Adrenal gland (tissue), 12 donors: ENCODE measurements around the gene SYTL3. TPM values are rescaled to one million over a fixed set of nuclear protein-coding genes. Genes with fewer than 3 reads are reported as not detected.
A peak's percentile ranks its signal among the peaks of the same experiment; 100 is the strongest.

Experiments
- DNase-seq, 7 donors: peaks; one replicate each; pipeline ENCODE4 v3.0.0-alpha.2; 2019 to 2020
- H3K27ac ChIP-seq, 5 donors: fragments of 200-600 bp; sonication (generic) in 4 of 5; 1 replicate in 3 of 5; 2 replicates in 2 of 5; pipeline versions ENCODE4 v1.5.1 to v1.8.0; 2016 to 2020; ENCODE audit warnings: mild to moderate bottlenecking in 1 of 5
- H3K27me3 ChIP-seq: fragments of 200-600 bp; 2 replicates; pipeline ENCODE4 v1.8.0; 2021
- H3K36me3 ChIP-seq, 2 donors: fragments of 200-600 bp; replicated peaks in 1 of 2; 1 replicate in 1 of 2; 2 replicates in 1 of 2; pipeline versions ENCODE4 v1.5.1 to v1.8.0; 2018 to 2022
- H3K4me1 ChIP-seq, 2 donors: fragments of 200-600 bp; replicated peaks in 1 of 2; 1 replicate in 1 of 2; 2 replicates in 1 of 2; pipeline versions ENCODE4 v1.5.1 to v1.8.0; 2018 to 2021
- H3K4me3 ChIP-seq, 4 donors: fragments of 200-600 bp; sonication (generic) in 3 of 4; one replicate each; pipeline ENCODE4 v1.5.1; 2016 to 2018
- H3K9me3 ChIP-seq, 3 donors: fragments of 200-600 bp; sonication (generic) in 1 of 3; replicated peaks in 1 of 3; 1 replicate in 2 of 3; 2 replicates in 1 of 3; pipeline versions ENCODE4 v1.5.1 to v1.8.0; 2016 to 2021
- POLR2A ChIP-seq, 2 donors: fragments of 450-650 bp; IDR thresholded peaks; one replicate each; pipeline ENCODE4 v1.6.1; 2017; ENCODE audit warnings: antibody characterized with exemption in 2 of 2, mild to moderate bottlenecking in 2 of 2, moderate library complexity in 1 of 2
- WGBS, 4 donors: extraction: QIAGEN DNeasy Blood & Tissue Kit in 2 of 4; methylation state at CpG; one replicate each; pipeline versions ENCODE4 v1.1.5 to v1.1.7; 2013 to 2017; 5-methylcytosine and 5-hydroxymethylcytosine counted together
- intact Hi-C, 2 donors: fragments of 100-400 bp; cut with DNase I; formaldehyde crosslinking; loops; one replicate each; pipeline versions ENCODE4 v1.14.1 to v1.15.0; 2022 to 2023
- polyA plus RNA-seq, 3 donors: library from polyadenylated mRNA; stranded (reverse); fragments of 200-250 nt in 2 of 3; fragments of 350-450 nt in 1 of 3; fragmentation: Illumina TruSeq in 1 of 3; extraction: RNeasy Lipid Tissue Mini Kit (QIAGEN cat#74804) in 1 of 3; gene quantifications; one replicate each; pipeline ENCODE4 v1.2.3, GENCODE V29; 2013 to 2014
- total RNA-seq, 9 donors: library from RNA; depleted of rRNA in 4 of 9; stranded (reverse); fragments of >200 nt in 4 of 9; fragments of 120-200 nt in 1 of 9; fragmentation: NEBNext Ultra II Directional in 1 of 9; extraction: Animal tissue kit (Norgen Biotek cat#: 25700) in 1 of 9; gene quantifications; one replicate each; pipeline versions ENCODE4 v1.1.0 to v1.2.4, GENCODE V29; 2013 to 2023
- TF ChIP-seq, protein P1 (sequence below), 6 experiments: fragments of 450-650 bp in 4 of 6; fragments of 200-600 bp in 2 of 6; sonication (generic) in 1 of 6; IDR thresholded peaks; 1 replicate in 5 of 6; 2 replicates in 1 of 6; pipeline versions ENCODE4 v1.5.1 to v1.8.0; 2016 to 2021; ENCODE audit warnings: antibody characterized with exemption in 6 of 6, mild to moderate bottlenecking in 2 of 6, moderate library complexity in 1 of 6
- donor health status: healthy with polysubstance abuse.
- donor health status: Bipolar disorder and iron deficiency.
- donor health status: DM: yes; HTN: yes; CAD: no.
- donor health status: DM: no; HTN: no; CAD: no.
- donor health status: DM: no; HTN: no; CAD: no.
- donor health status: DM: yes; HTN: yes; CAD: no.

Gene SYTL3
- total and polyA plus RNA-seq, 12 donors: 0.94 to 3.9 (median 2.1) TPM

DNA sequence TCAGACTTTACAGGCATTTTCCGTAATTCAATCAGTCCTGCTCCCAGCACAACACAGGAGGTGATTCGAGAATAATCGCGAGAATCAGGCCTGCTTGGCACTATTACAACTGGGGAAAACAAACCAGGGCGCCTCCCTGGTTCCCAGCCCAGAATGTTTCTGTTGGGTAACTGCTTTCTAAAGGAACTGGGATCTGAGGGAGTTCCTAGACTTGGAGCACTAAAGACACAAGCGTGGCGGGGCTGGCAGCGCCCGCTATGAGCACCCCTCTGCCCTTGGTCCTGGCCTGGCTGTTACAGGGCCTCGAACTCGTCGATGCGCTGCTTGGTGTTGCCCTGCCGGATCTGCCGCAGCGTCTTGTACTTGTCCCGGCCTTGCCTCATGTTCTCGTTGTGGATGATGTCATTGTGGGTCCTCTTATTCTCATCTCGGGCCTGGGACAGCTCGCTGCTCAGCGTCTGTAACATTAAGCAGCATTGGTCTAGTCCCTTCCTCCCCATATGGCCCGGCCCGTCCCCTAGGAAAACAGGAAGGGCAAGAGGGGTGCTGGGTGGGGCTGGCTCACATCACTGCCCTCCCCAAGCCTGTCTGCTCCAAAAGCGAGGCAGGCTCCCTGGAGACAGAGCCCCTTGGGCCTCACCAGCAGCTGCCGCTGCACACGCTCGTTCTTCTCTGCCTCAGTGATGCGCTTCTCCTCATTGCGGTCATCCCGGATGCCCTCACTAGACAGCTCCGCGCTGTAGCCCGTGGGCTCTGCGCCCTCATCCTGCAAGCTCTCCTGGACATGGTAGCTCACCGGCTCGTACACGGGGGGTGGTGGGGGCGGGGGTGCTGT, 117.0 kb downstream of the SYTL3 start:
- H3K36me3 ChIP-seq: peaks cover 0 to 76% of the 10 kb centered on the region in 2 donors
- no peaks in the 10 kb centered on the region for H3K9me3 ChIP-seq
- TF ChIP-seq, protein P1, sequence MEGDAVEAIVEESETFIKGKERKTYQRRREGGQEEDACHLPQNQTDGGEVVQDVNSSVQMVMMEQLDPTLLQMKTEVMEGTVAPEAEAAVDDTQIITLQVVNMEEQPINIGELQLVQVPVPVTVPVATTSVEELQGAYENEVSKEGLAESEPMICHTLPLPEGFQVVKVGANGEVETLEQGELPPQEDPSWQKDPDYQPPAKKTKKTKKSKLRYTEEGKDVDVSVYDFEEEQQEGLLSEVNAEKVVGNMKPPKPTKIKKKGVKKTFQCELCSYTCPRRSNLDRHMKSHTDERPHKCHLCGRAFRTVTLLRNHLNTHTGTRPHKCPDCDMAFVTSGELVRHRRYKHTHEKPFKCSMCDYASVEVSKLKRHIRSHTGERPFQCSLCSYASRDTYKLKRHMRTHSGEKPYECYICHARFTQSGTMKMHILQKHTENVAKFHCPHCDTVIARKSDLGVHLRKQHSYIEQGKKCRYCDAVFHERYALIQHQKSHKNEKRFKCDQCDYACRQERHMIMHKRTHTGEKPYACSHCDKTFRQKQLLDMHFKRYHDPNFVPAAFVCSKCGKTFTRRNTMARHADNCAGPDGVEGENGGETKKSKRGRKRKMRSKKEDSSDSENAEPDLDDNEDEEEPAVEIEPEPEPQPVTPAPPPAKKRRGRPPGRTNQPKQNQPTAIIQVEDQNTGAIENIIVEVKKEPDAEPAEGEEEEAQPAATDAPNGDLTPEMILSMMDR (IDR thresholded peaks at IDR 0.05): no peak
- no peak overlapping the region for H3K27ac ChIP-seq
- no peak overlapping the region for H3K4me3 ChIP-seq
- H3K27me3 ChIP-seq: no peaks in the 10 kb centered on the region
- intact Hi-C loops: no loop called here
- DNase-seq: peak in 2 of 7 donors; percentile 29 to 38
- peaks cover 10 to 19% of the 10 kb centered on the region in 2 donors for H3K4me1 ChIP-seq
- WGBS, 4 donors: 86 to 90% (median 88%) methylated on average over 26 to 38 of the region's 38 CpGs

DNA sequence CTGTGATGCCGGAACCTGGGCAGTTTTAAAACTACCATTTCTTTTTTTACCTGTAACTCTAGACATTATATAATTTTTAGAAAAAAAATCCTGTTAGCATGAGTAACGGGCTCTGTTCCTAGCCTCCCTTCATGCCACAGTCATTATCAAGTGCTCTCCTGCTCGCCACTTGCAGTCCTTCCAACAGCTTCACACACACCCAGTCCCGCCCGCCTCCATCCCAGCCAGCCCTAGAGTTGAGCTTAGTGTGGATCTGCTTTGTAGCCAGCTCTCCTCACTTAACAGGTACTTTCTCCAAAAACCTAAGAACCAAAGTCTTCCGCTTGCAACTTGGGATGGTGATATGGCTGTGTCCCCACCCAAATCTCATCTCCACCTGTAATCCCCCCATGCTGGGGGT, 117.9 kb downstream of the SYTL3 start:
- H3K9me3 ChIP-seq: no peaks in the 10 kb centered on the region
- no peaks in the 10 kb centered on the region for H3K27me3 ChIP-seq
- H3K27ac ChIP-seq: no peak overlapping the region
- DNase-seq: no peak
- TF ChIP-seq, protein P1 (IDR thresholded peaks at IDR 0.05): no peak
- no peak for TF ChIP-seq POLR2A (IDR thresholded peaks at IDR 0.05)
- peaks cover 9 to 19% of the 10 kb centered on the region in 2 donors for H3K4me1 ChIP-seq
- H3K36me3 ChIP-seq: peaks cover 0 to 83% of the 10 kb centered on the region in 2 donors
- WGBS, 4 donors: 94 to 97% (median 95%) methylated on average over 6 of the region's 6 CpGs
- intact Hi-C loops: no loop called here
- no peak overlapping the region for H3K4me3 ChIP-seq

DNA sequence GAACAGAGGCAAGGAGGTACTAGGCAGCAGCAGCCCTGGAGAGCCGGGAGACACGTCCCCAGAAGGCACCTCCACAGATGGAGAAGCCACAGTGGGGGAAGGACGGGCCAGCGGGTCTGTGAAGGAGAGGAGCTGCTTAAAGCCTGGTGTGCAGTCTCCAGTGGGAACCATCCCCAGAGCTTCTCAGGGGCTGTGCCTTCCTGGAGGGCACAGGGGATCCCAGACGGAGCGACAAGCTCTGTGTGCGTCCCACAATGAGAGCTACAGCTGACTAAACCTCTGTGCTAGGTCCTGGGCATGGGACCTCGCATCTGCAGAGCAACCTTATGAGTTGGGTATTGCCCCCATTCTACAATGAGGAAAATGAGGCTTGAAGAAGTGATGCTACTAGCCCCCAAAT, 118.6 kb downstream of the SYTL3 start:
- Histone ChIP-seq H3K4me1 (peaks cover 2 to 13% of the 10 kb centered on the region in 2 donors), H3K4me3 (no peak overlapping the region), H3K27ac (no peak overlapping the region), H3K36me3 (peaks cover 0 to 91% of the 10 kb centered on the region in 2 donors), H3K27me3 (no peaks in the 10 kb centered on the region), H3K9me3 (no peaks in the 10 kb centered on the region)
- TF ChIP-seq, protein P1 (IDR thresholded peaks at IDR 0.05): no peak
- no peak for TF ChIP-seq POLR2A (IDR thresholded peaks at IDR 0.05)
- intact Hi-C loops: no loop called here
- 88 to 95% (median 89%) methylated on average over 8 of the region's 8 CpGs for WGBS, 4 donors
- no peak for DNase-seq

DNA sequence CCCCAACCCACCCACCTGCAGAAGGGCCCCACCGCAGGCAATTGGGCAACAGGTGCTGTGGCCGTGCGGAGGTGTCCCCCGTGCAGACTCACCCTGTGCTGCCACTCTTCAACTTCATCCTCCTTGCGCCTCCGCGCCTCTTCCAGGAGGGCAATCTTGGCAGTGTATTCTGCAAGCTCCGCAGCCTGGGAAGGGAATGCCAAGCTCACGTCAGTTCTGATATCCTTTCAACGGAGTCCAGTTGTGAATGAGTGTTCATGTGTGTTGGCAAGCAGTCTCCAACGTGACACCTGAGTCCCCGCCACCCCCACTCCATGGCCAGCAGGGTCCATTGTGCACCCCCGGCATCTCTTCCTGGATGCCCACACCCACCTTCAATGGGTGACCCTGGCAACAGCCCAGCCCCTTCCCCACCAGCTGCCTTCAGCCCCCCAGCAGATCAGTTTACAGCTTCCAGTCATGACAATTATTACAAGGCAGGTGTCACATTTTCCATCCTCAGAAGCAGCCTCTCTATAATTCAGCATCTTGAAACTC, 119.4 kb downstream of the SYTL3 start:
- no peaks in the 10 kb centered on the region for H3K9me3 ChIP-seq
- no peak overlapping the region for H3K27ac ChIP-seq
- H3K27me3 ChIP-seq: no peaks in the 10 kb centered on the region

More for the DNA sequence above, 119.4 kb downstream of the SYTL3 start:
- DNase-seq: no peak
- intact Hi-C loops: no loop called here
- no peak for TF ChIP-seq POLR2A (IDR thresholded peaks at IDR 0.05)
- TF ChIP-seq, protein P1 (IDR thresholded peaks at IDR 0.05): no peak
- 84 to 93% (median 89%) methylated on average over 13 of the region's 13 CpGs for WGBS, 4 donors
- H3K4me3 ChIP-seq: no peak overlapping the region
- H3K4me1 ChIP-seq: peaks cover 0 to 6% of the 10 kb centered on the region in 2 donors
- peaks cover 0 to 94% of the 10 kb centered on the region in 2 donors for H3K36me3 ChIP-seq
